GM12875 (cell line): Measurements from ENCODE around the gene THAP5.

ENCODE experiments used
- H3K4me3 ChIP-seq: one replicate; pipeline ENCODE4 v1.5.1; 2011; ENCODE audit warnings: low read depth, low read length, control low read depth
- TF ChIP-seq, protein P1 (sequence below): IDR thresholded peaks from 2 replicates; pipeline ENCODE4 v1.5.1; 2011; ENCODE audit warnings: low read depth, mild to moderate bottlenecking, control low read depth, inconsistent platforms, low read length, moderate library complexity, borderline replicate concordance; ENCODE audit not compliant: insufficient read depth

THAP5 gene

DNA sequence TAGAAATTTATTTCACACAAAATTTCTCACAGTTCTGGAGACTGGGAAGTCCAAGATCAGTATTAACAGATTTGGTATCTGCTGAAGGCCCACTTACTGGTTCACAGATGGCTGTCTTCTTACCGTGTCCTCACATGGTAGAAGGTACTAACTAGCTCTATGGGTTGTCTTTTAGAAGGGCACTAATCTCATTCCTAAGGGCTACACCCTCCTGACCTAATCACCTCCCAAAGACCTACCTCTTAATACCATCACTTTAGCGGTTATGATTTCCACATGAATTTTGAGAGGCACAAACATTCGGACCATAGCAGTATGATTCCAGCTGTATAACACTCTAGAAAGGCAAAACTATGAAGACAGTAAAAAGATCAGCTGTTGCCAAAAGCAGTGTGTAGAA lies 51.6 kb downstream of the THAP5 start:
- TF ChIP-seq, protein P1, sequence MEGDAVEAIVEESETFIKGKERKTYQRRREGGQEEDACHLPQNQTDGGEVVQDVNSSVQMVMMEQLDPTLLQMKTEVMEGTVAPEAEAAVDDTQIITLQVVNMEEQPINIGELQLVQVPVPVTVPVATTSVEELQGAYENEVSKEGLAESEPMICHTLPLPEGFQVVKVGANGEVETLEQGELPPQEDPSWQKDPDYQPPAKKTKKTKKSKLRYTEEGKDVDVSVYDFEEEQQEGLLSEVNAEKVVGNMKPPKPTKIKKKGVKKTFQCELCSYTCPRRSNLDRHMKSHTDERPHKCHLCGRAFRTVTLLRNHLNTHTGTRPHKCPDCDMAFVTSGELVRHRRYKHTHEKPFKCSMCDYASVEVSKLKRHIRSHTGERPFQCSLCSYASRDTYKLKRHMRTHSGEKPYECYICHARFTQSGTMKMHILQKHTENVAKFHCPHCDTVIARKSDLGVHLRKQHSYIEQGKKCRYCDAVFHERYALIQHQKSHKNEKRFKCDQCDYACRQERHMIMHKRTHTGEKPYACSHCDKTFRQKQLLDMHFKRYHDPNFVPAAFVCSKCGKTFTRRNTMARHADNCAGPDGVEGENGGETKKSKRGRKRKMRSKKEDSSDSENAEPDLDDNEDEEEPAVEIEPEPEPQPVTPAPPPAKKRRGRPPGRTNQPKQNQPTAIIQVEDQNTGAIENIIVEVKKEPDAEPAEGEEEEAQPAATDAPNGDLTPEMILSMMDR, result no peak
- H3K4me3 ChIP-seq, result no peak overlapping the region

DNA sequence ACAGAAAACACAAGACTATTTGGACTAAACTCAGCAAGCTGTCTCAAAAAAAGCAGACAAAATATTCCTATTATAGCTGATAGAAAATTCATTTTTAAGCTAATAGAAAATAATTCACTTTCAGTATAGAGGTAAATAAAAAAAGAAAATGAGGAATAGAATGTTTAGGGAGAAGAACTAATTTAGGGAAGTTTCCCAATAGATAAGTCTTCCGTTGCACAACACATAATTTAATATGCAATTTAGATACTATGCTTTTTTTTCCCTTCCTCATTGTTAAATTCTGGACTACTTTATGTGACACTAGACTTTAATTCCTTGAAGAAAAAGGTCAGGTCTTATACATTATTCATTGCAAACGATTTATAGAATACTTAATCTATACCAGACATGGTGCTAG lies 53.9 kb downstream of the THAP5 start:
- no peak overlapping the region for H3K4me3 ChIP-seq
- TF ChIP-seq, protein P1, result no peak

DNA sequence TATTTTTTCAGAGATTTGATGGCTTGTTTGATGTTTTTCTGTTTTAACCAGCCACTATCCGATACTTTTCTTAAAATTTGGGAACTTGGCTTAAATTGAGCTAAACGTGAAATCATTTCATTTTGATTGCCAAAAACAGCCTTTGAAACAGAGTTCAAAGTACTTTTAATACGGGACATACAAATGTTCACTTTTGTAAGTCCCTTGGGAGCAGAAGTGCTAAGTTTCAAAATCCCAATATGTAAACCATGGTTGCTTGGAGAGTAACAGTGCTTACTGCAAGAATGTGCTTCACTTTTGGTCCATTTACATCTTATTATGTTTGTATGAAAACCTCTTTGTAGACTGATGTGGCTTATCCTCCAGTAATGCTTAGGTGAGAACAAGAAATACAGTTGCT lies 54.5 kb downstream of the THAP5 start:
- no peak overlapping the region for H3K4me3 ChIP-seq
- TF ChIP-seq, protein P1, result no peak
